Mesodermal cell (in vitro differentiated cells): ENCODE measurements around the gene CLN3. TPM values are rescaled to one million over a fixed set of nuclear protein-coding genes. Genes with fewer than 3 reads are reported as not detected.

Experiments used
- H3K27ac ChIP-seq: 2 replicates; pipeline ENCODE4 v1.7.0; 2013; ENCODE audit warnings: mild to moderate bottlenecking, low read depth, low read length, moderate library complexity; ENCODE audit not compliant: severe bottlenecking
- H3K36me3 ChIP-seq: 2 replicates; pipeline ENCODE4 v1.7.1; 2013; ENCODE audit warnings: mild to moderate bottlenecking, low read length, moderate library complexity; ENCODE audit not compliant: control insufficient read depth, insufficient read depth
- H3K4me1 ChIP-seq: one replicate; pipeline ENCODE4 v1.7.1; 2013; ENCODE audit warnings: mild to moderate bottlenecking, low read length; ENCODE audit not compliant: insufficient read depth, control insufficient read depth, poor library complexity, severe bottlenecking
- H3K4me3 ChIP-seq: 2 replicates; pipeline ENCODE4 v1.7.0; 2013; ENCODE audit warnings: low read length, control low read depth, mild to moderate bottlenecking; ENCODE audit not compliant: insufficient read depth, poor library complexity, severe bottlenecking; ENCODE audit errors: extremely low read depth
- H3K9me3 ChIP-seq: 2 replicates; pipeline ENCODE4 v1.7.1; 2013; ENCODE audit warnings: mild to moderate bottlenecking, low read length, moderate library complexity; ENCODE audit not compliant: control insufficient read depth
- WGBS, 2 experiments: methylation state at CpG; one replicate each; pipeline ENCODE4 v1.1.5; 2013; ENCODE audit warnings: missing lambda C conversion rate in 2 of 2; ENCODE audit not compliant: insufficient coverage in 2 of 2; 5-methylcytosine and 5-hydroxymethylcytosine counted together
- polyA plus RNA-seq, 2 experiments: library from polyadenylated mRNA; stranded (reverse); fragments of 50-300 nt; gene quantifications; one replicate each; pipeline ENCODE4 v1.2.3, GENCODE V29; 2013

The CLN3 gene
- 14.9 TPM for polyA plus RNA-seq (2013, experiment 1 of 2)
- 12.5 TPM for polyA plus RNA-seq (2013, experiment 2 of 2)

- peak within 1 kb of the TSS; percentile 94 for H3K4me3 ChIP-seq
- H3K27ac ChIP-seq: peak within 1 kb of the TSS; percentile 99
- 0 to 1% methylated on average over 15 of the region's 21 CpGs for WGBS, 2 experiments
- H3K36me3 ChIP-seq: peaks cover 4% of the 10 kb centered on the region
- H3K4me1 ChIP-seq: no peaks in the 10 kb centered on the region
- H3K9me3 ChIP-seq: no peaks in the 10 kb centered on the region
These were observed at the start of gene CLN3 for GRCh38 chr16:28491970-28492474. CLN3 (minus strand) TSS chr16:28492074; CDS start chr16:28491759, 315 bp downstream.

GRCh38 chr16:28540346-28540745 is 48.5 kb upstream of the CLN3 start:
- no peak overlapping the region for H3K27ac ChIP-seq
- WGBS, 2 experiments: 90 to 100% methylated on average over 2 to 3 of the region's 3 CpGs
- no peaks in the 10 kb centered on the region for H3K4me1 ChIP-seq
- H3K36me3 ChIP-seq: no peaks in the 10 kb centered on the region
- no peaks in the 10 kb centered on the region for H3K9me3 ChIP-seq
- no peak overlapping the region for H3K4me3 ChIP-seq

- Histone ChIP-seq H3K27ac (no peak within 1 kb of the TSS), H3K9me3 (no peaks in the 10 kb centered on the region), H3K4me3 (no peak within 1 kb of the TSS), H3K36me3 (no peaks in the 10 kb centered on the region), H3K4me1 (no peaks in the 10 kb centered on the region)
- WGBS, 2 experiments: 78 to 87% methylated on average over 15 to 18 of the region's 22 CpGs
These were observed 47.1 kb upstream of the CLN3 start, which contains the start of gene NUPR1 for GRCh38 chr16:28538733-28539596. NUPR1 (minus strand) TSS chr16:28538974; CDS start chr16:28538907, 67 bp downstream.

GRCh38 chr16:28537964-28538732 is 46.3 kb upstream of the CLN3 start:
- Histone ChIP-seq H3K36me3 (no peaks in the 10 kb centered on the region), H3K27ac (no peak overlapping the region), H3K9me3 (no peaks in the 10 kb centered on the region), H3K4me3 (no peak overlapping the region), H3K4me1 (no peaks in the 10 kb centered on the region)
- 94 to 95% methylated on average over 9 to 10 of the region's 13 CpGs for WGBS, 2 experiments

GRCh38 chr16:28537076-28537475 is 45.2 kb upstream of the CLN3 start:
- Histone ChIP-seq H3K4me1 (no peaks in the 10 kb centered on the region), H3K27ac (no peak overlapping the region), H3K36me3 (no peaks in the 10 kb centered on the region), H3K4me3 (no peak overlapping the region), H3K9me3 (no peaks in the 10 kb centered on the region)
- WGBS, 2 experiments: 93 to 97% methylated on average over 5 to 6 of the region's 6 CpGs

GRCh38 chr16:28534542-28535373 is 42.9 kb upstream of the CLN3 start:
- H3K4me1 ChIP-seq: no peaks in the 10 kb centered on the region
- 86 to 100% methylated on average over 1 to 2 of the region's 5 CpGs for WGBS, 2 experiments
- no peak overlapping the region for H3K4me3 ChIP-seq
- no peaks in the 10 kb centered on the region for H3K9me3 ChIP-seq
- no peaks in the 10 kb centered on the region for H3K36me3 ChIP-seq
- no peak overlapping the region for H3K27ac ChIP-seq

GRCh38 chr16:28532940-28533647 is 41.2 kb upstream of the CLN3 start:
- H3K27ac ChIP-seq: no peak overlapping the region
- H3K4me3 ChIP-seq: no peak overlapping the region
- 98% methylated on average over 4 of the region's 5 CpGs for WGBS, 2 experiments
- H3K9me3 ChIP-seq: no peaks in the 10 kb centered on the region
- no peaks in the 10 kb centered on the region for H3K4me1 ChIP-seq
- no peaks in the 10 kb centered on the region for H3K36me3 ChIP-seq

GRCh38 chr16:28531777-28532744 is 40.2 kb upstream of the CLN3 start:
- Histone ChIP-seq H3K36me3 (no peaks in the 10 kb centered on the region), H3K9me3 (no peaks in the 10 kb centered on the region), H3K27ac (no peak overlapping the region), H3K4me3 (no peak overlapping the region), H3K4me1 (no peaks in the 10 kb centered on the region)
- 76 to 86% methylated on average over 5 to 6 of the region's 9 CpGs for WGBS, 2 experiments

- H3K9me3 ChIP-seq: no peaks in the 10 kb centered on the region
- no peaks in the 10 kb centered on the region for H3K36me3 ChIP-seq
- no peak overlapping the region for H3K27ac ChIP-seq
- H3K4me3 ChIP-seq: no peak overlapping the region
- H3K4me1 ChIP-seq: no peaks in the 10 kb centered on the region
These were observed 37.2 kb upstream of the CLN3 start for GRCh38 chr16:28529124-28529523.
